ENCODE measurements around the gene ITPA. TPM values are rescaled to one million over a fixed set of nuclear protein-coding genes. Genes with fewer than 3 reads are reported as not detected.

Gene ITPA
- total and polyA plus RNA-seq, 2 of the 13 experiments (the other 11 are each of a cell fraction or from before 2014, with no cell fraction given), result 60.1 to 103 TPM

DNA sequence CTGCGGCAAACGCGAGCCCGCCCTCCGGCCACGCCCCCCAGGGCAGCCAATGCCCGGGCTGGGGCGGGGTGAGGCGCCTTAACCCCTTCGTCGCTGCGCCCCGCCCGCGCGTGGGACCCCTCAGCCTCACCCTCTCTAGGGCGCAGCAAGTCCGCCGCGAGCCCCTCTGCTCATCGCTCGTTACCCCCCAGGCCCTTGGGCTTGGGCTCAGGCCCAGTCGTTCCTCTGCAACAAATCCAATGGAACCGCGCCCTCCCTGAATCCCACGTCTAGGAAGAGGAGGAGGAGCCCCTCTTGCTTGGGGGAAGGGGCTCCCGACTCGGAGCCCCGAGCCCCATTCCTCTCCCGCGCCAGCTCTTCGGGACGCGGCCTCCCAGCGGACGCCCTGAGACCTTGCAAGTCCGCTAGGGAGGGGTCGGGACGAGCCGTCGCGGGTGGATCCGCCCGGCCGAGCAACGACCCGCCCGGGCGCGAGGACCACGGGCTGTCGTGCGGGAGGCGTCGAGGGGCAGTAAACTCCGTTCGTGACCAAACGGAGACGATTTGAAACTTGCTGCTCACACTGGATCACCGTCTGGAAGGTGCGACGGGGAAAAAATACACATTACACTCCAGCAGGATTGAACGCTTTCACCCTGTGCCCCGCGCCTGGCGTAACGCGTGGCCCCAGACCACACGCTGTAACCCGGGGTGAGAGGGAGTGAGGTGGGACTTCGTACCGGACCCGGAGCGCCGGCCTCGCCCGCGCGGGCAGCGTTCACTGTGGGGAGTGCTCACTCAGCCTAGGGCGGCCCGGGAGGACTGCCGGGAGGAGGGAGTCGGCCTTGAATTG lies 35.5 kb upstream of the ITPA start (continued):
- TF ChIP-seq SALL2 (CRISPR knock-in tag; IDR thresholded peaks at IDR 0.05) (no peak; the same call in 1 of the 2 replicates), CAMTA2 (CRISPR knock-in tag; IDR thresholded peaks at IDR 0.05; ENCODE audit: borderline replicate concordance) (peak; percentile 4; the same call in 1 of the 2 replicates), ZNF629 (CRISPR knock-in tag; conservative IDR thresholded peaks at IDR 0.05) (0 out of 2 replicates have a peak, but pooled peaks have one; percentile 5), RARA (CRISPR knock-in tag; IDR thresholded peaks at IDR 0.05) (peak; percentile 53), ZNF891 (CRISPR knock-in tag; IDR thresholded peaks at IDR 0.05) (peak; percentile 99), ZNF460 (CRISPR knock-in tag; IDR thresholded peaks at IDR 0.05; ENCODE audit: borderline replicate concordance) (no peak; the same call in 1 of the 2 replicates), MTA1 (CRISPR knock-in tag; IDR thresholded peaks at IDR 0.05; ENCODE audit: borderline replicate concordance) (peak; percentile 99), MZF1 (CRISPR knock-in tag; IDR thresholded peaks at IDR 0.05; ENCODE audit: borderline replicate concordance) (peak; percentile 77; the same call in 1 of the 2 replicates), MTF1 (CRISPR knock-in tag; IDR thresholded peaks at IDR 0.05) (0 out of 2 replicates have a peak, but pooled peaks have one; percentile 35), TOPORS (CRISPR knock-in tag; IDR thresholded peaks at IDR 0.05) (peak; percentile 88), ZNF841 (CRISPR knock-in tag; IDR thresholded peaks at IDR 0.05; ENCODE audit: borderline replicate concordance) (0 out of 2 replicates have a peak, but pooled peaks have one; percentile 51), TBL1XR1 (IDR thresholded peaks at IDR 0.05; ENCODE audit: borderline replicate concordance, low read length, partially characterized antibody) (no peak), ZNF251 (CRISPR knock-in tag; IDR thresholded peaks at IDR 0.05) (0 out of 2 replicates have a peak, but pooled peaks have one; percentile 76), KLF13 (CRISPR knock-in tag; IDR thresholded peaks at IDR 0.05) (peak; percentile 77; the same call in 1 of the 2 replicates), SRSF9 (IDR thresholded peaks at IDR 0.05; ENCODE audit: borderline replicate concordance, insufficient read depth, low read depth, low read length, poor library complexity, severe bottlenecking) (no peak), SATB2 (CRISPR knock-in tag; IDR thresholded peaks at IDR 0.05) (0 out of 2 replicates have a peak, but pooled peaks have one; percentile 53), ZNF772 (CRISPR knock-in tag; IDR thresholded peaks at IDR 0.05) (peak; percentile 87; the same call in 1 of the 2 replicates), ZZZ3 (CRISPR knock-in tag; IDR thresholded peaks at IDR 0.05; ENCODE audit: borderline replicate concordance) (peak; percentile 74; the same call in 1 of the 2 replicates), ZNF331 (CRISPR knock-in tag; IDR thresholded peaks at IDR 0.05) (peak; percentile 82), SIN3B (IDR thresholded peaks at IDR 0.05; ENCODE audit: low read length) (0 out of 2 replicates have a peak, but pooled peaks have one; percentile 44), MXD4 (CRISPR knock-in tag; IDR thresholded peaks at IDR 0.05) (peak; percentile 34), RXRB (CRISPR knock-in tag; IDR thresholded peaks at IDR 0.05; ENCODE audit: borderline replicate concordance) (peak; percentile 45), NFYB (CRISPR knock-in tag; IDR thresholded peaks at IDR 0.05) (peak; percentile 85), KMT2B (CRISPR knock-in tag; IDR thresholded peaks at IDR 0.05) (peak; percentile 89)
- TF ChIP-seq, protein P1, sequence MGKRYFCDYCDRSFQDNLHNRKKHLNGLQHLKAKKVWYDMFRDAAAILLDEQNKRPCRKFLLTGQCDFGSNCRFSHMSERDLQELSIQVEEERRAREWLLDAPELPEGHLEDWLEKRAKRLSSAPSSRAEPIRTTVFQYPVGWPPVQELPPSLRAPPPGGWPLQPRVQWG (CRISPR knock-in tag; IDR thresholded peaks at IDR 0.05; ENCODE audit: borderline replicate concordance, low read depth), result no peak
- TF ChIP-seq, protein P2, sequence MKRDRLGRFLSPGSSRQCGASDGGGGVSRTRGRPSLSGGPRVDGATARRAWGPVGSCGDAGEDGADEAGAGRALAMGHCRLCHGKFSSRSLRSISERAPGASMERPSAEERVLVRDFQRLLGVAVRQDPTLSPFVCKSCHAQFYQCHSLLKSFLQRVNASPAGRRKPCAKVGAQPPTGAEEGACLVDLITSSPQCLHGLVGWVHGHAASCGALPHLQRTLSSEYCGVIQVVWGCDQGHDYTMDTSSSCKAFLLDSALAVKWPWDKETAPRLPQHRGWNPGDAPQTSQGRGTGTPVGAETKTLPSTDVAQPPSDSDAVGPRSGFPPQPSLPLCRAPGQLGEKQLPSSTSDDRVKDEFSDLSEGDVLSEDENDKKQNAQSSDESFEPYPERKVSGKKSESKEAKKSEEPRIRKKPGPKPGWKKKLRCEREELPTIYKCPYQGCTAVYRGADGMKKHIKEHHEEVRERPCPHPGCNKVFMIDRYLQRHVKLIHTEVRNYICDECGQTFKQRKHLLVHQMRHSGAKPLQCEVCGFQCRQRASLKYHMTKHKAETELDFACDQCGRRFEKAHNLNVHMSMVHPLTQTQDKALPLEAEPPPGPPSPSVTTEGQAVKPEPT (CRISPR knock-in tag; IDR thresholded peaks at IDR 0.05; ENCODE audit: low read depth), result no peak
- TF ChIP-seq, protein P3, sequence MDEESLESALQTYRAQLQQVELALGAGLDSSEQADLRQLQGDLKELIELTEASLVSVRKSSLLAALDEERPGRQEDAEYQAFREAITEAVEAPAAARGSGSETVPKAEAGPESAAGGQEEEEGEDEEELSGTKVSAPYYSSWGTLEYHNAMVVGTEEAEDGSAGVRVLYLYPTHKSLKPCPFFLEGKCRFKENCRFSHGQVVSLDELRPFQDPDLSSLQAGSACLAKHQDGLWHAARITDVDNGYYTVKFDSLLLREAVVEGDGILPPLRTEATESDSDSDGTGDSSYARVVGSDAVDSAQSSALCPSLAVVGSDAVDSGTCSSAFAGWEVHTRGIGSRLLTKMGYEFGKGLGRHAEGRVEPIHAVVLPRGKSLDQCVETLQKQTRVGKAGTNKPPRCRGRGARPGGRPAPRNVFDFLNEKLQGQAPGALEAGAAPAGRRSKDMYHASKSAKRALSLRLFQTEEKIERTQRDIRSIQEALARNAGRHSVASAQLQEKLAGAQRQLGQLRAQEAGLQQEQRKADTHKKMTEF (CRISPR knock-in tag; IDR thresholded peaks at IDR 0.05), result peak; percentile 83; the same call in 1 of the 2 replicates

All from HepG2 (cell line).